ENCODE measurements around the gene THEM5.

THEM5 gene

DNA sequence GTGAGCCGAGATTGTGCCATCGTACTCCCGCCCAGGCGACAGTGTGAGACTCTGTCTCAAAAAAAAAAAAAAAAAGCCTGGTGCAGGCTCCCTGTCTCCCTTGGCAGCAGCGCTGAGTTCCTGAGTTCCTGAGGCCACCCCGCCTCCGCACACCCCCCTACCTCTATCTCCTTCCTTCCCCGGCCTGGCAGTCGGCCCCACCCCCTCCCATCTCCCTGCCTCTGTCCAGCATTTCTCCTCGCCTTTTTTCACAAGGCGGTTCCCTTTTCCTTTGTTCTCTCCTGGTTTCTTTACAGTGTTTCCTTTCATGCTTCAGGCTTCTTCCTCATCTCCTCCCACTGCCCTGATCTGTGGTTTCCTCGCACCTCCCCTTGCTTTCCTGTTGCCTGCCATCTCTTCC, 24.6 kb downstream of the THEM5 start:
- in situ Hi-C loops (cut with MboI; ENCODE audit: low pct_unique_long_range_greater_than_20kb, low sequenced_read_pairs), result no loop called here
- peak; percentile 88 for DNase-seq

DNA sequence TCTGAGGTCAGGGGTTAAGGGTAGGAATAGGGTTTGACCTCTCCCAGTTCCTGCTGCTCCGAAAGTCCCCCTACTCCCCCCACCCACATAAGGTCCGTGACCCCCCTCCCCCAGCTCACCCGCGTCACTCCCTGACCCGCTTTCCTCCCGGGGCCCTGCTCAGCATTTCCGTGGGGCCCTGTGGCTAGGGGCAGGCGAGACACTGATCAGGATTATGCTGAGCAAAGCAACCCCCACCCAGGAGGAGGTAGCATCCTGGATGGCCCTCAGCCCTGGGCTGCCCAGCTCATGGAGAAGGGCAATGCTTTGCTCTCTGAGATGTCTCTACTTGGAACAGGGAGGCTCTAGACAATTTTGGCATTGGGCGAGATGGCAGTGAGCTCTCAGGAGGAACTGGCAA, 25.7 kb downstream of the THEM5 start:
- no peak for DNase-seq
- in situ Hi-C loops (cut with MboI; ENCODE audit: low pct_unique_long_range_greater_than_20kb, low sequenced_read_pairs), result no loop called here

DNA sequence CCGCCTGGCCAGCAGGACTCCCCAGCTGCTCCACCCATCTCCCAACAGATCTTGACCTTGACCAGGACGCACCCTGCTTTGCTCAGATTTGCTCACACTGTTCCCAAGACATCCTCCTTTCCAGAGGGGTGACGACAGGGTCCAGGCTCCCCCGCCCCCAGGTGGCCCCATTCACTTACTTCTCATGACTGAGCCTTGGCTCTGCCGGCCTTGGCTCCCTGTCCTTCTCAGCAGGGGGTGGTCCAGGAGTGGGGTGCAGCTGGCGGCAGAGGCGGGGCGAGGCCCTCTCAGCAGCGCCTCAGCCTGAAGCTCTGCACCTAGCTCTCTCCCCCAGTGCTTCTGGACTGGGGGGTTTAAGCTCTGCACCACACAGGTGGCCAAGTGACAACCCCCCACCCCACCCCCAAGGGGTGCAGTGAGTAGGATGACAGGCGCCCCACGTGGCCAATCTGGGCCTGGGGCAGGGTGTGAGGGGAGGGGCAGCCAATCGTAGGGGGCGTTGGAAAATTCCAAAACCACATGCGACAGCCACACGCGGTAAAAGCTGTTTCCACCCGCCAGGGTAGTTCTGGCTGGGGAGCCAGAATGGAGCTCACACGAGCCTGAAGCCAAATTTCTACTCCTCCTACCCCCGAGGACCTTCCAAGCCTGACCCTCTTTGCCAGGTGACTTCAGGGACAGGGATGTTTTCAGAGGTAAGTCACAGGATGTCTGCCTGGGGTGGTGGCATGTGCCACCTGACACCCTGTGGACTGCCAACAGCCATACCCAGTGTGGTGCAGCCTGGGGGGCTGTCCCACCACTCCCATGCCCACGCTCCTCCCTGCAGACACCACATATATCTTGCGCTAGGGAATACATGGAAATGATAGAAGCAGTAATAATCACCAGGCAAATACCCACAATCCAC, 27.5 kb downstream of the THEM5 start:
- no peak for DNase-seq
- in situ Hi-C loops (cut with MboI; ENCODE audit: low pct_unique_long_range_greater_than_20kb, low sequenced_read_pairs), result no loop called here

DNA sequence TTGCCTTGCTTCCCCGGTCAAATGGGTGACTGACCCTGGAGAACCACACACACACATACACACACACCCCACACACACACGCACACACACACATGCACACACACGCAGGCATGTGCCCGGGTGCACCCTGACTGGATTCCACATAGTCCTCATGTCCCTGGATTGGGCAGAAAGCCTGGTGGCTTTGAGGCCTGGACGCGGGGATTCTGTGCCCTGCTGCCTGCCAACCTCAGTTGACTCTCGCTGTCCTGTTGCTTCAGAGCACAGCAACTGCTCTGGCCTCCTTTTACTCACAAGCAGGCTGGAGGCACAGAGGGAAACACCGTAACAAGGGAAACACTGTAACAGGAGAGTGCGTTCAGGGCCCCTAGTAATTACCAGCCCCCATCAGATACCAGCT, 28.3 kb downstream of the THEM5 start:
- no peak for DNase-seq
- in situ Hi-C loops (cut with MboI; ENCODE audit: low pct_unique_long_range_greater_than_20kb, low sequenced_read_pairs), result no loop called here

DNA sequence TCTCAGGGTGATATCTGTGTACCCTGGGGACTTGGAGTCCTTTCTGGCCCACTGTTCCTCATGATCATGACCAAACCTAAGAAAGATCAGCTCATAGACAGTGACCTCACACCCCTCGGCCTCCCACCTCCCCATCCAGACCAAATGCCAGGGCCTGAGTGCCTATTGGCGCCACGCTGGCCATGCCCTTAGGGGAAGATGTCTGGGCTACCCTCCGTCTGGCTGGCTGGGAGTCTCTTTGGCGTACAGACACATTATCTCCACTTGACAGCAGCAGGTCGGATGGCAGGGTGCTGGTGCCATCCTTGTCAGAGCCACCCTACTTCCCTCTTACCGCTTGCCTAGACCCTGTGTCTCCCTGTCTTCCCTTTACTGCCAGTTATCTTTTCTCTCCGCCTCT, 30.3 kb downstream of the THEM5 start:
- in situ Hi-C loops (cut with MboI; ENCODE audit: low pct_unique_long_range_greater_than_20kb, low sequenced_read_pairs), result no loop called here
- no peak for DNase-seq

DNA sequence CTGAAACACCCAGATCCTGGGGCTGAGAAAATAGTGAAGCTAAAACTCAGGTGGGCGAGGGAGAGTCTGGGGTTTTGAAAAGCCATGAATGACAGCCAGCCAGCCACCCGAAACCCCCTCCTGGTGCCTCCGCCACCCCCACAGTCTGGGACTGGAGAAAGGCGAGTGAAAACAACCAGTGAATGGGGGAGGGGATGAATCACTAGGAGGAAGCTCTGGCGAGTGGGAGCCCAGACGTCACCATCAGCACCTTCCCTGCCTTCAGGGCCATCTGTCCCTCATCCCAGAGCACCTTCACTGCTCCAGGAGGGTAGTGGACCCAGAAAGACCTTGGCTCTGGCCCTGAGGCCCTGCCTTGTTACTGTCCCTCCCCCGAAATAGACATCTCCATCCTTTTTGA, 31.1 kb downstream of the THEM5 start:
- peak; percentile 19 for DNase-seq
- in situ Hi-C loops (cut with MboI; ENCODE audit: low pct_unique_long_range_greater_than_20kb, low sequenced_read_pairs), result no loop called here

DNA sequence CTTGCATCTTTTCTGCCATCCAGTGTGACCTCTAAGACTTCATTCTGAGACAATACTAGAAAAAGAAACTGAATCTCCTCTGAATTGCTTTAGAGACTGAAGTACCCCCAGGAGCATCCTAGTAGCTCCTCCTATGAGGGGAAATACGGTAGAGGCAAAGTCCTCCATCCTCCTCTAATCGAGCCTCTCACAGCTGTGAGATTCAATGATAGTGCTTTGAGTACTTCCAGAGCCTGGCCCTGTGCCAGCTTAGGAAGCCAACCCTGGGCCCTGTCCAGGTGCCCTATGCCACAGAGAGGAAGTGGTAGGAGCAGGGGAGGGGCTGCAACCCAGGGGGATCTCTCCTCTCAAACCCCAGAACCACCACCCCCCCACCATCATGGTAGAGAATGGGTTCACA, 32.6 kb downstream of the THEM5 start:
- in situ Hi-C loops (cut with MboI; ENCODE audit: low pct_unique_long_range_greater_than_20kb, low sequenced_read_pairs), result no loop called here
- DNase-seq, result peak; percentile 33

DNA sequence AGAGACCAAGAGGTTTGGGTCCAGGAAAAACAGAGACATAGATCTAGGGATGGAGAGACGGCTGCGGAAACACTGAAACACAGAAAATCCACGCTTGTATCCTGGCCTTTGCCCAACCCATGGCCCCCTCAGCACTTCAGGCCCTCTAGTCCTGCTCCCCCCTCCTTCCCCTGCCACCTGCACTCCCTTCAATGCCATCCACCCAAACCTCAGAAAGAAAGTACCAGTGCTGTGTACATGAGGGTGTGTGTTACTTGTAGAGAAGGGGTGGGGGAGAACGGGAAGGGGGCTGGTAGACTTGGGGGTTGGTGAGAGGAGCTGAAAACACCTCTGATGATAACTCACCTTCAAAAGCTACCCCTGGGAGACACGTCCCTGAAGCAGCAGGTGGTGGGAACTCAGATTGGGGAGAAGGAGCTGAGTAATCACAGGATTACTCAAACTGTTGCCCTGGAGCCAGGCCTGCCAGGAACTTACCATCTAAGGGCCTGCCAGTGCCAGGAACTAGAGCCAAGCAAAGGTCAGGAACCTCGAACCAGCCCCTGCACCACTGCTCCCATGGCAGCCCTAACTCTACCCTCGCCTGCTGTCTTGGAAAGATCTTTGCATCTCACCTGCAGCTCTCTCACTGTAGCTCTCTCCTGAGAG, 33.4 kb downstream of the THEM5 start:
- no peak for DNase-seq
- in situ Hi-C loops (cut with MboI; ENCODE audit: low pct_unique_long_range_greater_than_20kb, low sequenced_read_pairs), result no loop called here

DNA sequence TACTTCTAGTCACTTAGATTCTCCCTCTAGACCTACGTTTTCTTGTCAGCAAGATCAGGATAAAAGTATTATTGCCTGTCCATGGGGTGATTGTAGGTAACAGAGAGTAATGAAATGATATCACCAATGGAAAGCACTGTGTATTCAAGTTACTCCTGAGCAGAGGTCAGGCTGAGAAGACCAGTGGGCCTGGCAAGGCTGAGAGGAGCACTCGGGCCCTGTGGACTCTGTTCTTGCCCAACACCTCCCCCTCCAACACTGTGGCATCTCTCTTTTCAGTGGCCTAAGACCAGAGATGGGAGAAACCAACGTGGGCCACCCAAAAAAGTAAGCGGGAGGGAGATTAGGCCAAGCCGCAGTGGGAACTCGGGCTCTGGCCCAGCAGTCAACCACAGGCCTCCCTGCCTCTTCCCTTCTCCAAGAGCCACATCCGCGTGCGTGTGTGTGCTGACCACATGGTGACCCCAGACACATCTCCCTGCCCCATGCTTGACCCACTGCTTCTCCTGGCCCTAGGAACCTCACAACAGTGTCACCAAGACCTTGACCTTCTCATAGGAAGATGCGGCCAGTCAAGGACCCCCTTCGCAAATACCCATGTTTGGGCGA, 34.2 kb downstream of the THEM5 start:
- in situ Hi-C loops (cut with MboI; ENCODE audit: low pct_unique_long_range_greater_than_20kb, low sequenced_read_pairs), result no loop called here
- DNase-seq, result no peak

DNA sequence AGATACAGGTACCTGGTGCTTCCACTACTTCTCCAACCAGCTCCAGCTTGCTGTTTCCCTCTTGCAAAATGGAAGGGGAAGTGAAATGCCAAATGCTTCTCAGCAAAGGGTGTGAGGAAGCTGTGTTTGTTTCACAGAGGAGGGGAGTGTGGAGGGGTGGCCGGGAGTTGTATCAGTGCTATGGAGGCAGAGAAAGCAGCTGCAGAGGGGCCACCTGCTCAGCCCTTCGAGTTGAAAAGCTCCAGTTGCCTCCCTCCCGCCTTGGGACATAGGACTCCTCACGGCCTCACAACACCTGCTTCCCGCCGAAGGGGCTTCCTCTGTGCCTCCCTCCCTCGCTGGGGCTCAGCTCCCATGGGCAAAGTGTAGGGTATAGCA, 36.2 kb downstream of the THEM5 start:
- peak; percentile 29 for DNase-seq
- in situ Hi-C loops (cut with MboI; ENCODE audit: low pct_unique_long_range_greater_than_20kb, low sequenced_read_pairs), result no loop called here

DNA sequence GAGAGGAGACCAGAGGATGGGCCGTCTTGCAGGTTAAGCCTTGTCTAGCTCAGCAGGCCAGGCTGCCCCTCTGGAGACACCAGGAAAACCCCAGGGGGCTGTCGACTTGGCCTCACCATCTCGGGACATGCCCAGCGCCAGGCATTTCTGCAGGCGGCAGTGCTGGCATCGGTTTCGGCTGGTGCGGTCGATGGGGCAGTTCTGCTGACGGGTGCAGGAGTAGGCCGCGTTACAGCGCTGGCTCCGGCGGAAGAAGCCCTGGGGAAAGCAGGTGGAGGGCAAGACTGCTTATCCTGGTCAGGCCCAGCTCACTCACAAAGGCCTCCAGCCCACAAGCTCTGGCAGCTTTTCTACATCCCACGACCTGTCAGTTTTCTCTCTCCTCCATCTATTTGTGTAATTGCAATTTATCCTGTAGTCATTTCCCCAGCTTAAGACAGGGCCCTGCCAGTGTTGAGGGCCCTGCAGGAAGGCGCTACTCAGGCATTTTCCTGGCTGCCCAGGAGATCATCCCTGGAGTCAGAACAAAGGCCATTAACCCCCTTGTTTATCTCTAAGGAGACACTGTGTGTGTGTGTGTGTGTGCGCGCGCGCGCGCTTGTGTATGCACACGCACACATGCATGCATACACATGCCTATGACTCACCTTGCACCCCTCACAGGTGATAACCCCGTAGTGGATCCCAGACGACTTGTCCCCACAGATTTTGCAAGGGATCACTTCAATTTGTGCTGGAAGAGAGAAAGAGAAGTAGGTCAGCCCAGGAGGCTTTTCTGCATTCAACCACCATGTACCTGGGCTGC, 36.8 kb downstream of the THEM5 start:
- in situ Hi-C loops (cut with MboI; ENCODE audit: low pct_unique_long_range_greater_than_20kb, low sequenced_read_pairs), result no loop called here
- no peak for DNase-seq

DNA sequence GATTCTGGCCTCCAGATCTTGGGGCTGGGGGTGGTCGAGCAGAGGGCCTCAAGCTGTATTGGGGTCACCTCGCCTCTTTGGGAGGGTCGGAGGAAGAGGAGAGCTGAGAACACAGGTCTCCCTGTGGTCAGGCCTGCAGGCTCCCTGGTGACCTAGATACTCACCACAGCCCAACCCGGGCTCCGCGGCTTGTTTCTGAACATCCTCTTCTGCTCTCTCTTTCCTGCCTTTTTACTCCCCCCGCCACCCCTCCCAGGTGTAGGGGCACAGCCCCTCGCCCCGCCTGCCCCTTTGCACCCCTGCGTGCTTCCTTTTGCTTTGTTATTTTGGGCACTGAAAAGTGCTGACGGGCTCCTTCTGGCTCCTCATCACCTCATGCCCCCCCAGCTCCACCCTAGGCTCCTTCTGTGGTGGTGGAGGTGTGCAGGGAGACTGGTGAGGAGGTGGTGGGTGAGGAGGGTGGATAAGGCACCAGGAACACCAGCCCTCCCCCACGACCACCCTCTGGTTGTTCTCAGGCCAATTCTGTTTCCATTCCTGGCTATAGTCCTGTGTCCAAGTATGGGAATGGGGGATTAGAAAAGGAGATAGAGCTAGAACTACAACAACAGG, 37.7 kb downstream of the THEM5 start:
- in situ Hi-C loops (cut with MboI; ENCODE audit: low pct_unique_long_range_greater_than_20kb, low sequenced_read_pairs), result no loop called here
- DNase-seq, result no peak

DNA sequence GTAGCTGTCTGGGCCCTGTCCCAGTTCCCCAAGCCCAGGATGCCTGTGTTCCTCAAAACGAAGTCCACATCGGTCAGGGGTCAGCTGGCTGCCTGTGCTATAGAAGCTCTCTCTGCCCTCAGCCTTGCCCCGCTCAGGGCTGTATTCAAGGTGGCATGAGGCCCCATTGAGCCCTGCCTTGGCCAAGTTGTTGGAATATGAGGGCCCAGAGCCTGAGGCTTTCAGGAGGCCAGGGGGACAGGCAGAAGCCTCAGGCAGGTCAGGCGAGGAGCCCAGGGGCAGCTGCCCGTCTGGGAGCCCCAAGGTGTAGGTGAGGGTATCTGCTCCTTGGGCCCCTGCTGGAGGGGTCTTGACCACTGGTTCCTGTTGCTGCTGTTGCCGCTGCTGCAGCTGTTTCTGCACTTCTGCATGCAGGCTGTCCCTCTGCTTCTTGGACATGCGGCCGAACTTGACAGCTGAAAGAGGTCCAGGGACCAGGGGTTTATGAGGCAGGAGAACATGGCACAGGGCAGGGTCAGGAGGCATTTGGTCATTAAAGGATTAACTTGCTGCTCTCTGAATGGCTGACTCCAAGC, 38.5 kb downstream of the THEM5 start:
- in situ Hi-C loops (cut with MboI; ENCODE audit: low pct_unique_long_range_greater_than_20kb, low sequenced_read_pairs), result no loop called here

DNA sequence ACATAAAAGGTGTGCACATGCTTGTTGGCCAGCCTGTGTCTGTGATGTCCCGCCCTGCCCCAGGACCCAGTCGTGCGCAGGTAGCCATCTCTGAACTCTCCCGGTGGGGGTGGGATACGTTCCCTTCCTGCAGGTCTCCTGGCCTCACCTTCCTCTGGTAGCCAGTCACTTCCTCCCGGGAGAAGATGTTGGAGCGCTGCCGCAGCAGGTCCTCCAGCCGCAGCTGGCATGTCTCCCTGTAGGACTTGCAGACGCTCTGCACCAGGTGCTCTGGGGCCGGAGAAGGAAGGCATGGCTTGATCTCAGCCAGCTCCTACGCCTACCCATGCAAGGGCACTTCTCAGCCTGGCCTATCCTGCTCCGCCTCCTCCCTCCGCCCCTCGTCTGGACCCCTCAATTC, 39.1 kb downstream of the THEM5 start:
- no peak for DNase-seq
- in situ Hi-C loops (cut with MboI; ENCODE audit: low pct_unique_long_range_greater_than_20kb, low sequenced_read_pairs), result no loop called here

More for the DNA sequence above, 38.5 kb downstream of the THEM5 start:
- DNase-seq, result no peak

DNA sequence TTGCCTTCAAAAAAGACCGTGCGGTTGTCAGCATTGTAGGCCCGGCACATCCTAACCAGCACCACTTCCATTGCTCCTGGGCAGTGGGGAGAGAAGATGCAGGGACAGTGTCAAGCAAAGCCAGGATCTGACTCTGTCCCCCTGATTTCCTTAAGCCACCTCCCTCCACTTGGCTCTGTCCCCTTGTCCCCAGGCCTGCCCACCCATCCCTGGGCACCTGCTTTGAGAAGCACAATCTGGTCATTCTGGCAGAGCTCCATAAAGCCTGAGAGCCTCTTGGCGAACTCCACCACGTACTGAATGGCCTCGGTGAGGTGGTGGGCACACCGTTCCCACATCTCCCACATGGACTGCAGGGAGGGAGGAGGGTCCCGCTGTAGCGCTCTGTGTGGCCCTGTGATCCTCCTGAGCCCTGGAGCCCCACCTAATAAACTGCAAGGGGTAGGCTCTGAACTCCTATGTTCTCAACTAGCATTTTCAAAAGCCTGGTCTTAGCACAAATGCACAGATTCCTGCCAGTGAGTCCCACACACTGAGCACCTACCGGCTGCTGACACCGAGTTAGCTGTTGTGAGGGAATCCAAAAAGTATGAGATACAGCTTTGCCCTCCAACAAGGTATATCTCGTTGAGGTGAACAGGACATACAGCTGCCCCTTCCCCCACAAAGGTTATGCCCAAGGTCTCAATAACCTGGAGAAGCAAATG, 40.1 kb downstream of the THEM5 start:
- in situ Hi-C loops (cut with MboI; ENCODE audit: low pct_unique_long_range_greater_than_20kb, low sequenced_read_pairs), result no loop called here
- no peak for DNase-seq

DNA sequence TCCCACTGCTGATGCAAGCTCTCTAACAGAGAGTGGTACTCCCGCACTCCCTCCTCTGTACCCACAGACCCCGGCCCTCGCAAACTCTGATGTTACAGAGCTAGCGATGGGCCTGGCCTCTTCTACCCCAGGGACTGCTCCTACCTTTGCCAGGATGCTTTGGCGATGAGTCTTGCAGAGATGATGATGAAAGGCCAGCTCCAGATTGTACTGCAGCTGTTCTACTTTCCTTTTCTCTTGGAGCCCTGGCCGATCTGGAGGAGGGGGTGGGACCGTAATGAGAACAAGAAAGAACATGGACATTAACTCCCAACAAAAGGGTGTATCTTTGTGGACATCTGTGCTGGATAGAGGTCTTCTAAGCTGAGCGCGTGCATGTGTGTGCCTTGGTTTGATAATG, 42.3 kb downstream of the THEM5 start:
- no peak for DNase-seq
- in situ Hi-C loops (cut with MboI; ENCODE audit: low pct_unique_long_range_greater_than_20kb, low sequenced_read_pairs), result no loop called here

DNA sequence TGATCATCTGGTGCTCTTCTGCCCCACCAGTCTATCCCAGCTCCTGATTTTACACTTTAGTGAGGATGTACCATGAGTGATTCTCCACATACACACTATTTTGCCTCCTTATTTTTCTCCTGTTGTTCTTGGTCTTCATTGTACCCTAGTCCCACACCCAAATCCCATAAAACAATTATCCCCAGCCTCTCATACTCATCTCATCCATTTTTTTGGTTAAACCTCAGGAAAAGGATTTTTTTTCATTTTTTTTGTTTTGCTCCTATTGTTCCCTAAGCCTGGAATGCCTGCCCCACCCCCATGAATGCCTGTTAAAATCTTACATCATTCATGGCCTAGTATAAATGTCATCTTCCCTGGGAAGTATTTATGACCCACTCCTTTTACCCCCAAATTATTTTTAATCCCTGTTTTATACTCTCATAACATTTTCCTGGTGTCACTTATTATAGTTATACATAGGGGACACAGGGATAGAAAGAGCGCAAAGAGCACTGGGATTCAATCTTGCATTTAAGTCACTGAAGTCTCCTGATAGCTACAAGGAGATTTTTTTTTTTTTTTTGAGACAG, 43.4 kb downstream of the THEM5 start:
- no peak for DNase-seq
- in situ Hi-C loops (cut with MboI; ENCODE audit: low pct_unique_long_range_greater_than_20kb, low sequenced_read_pairs), result no loop called here

Measured in KBM-7 (cell line).